H1 (cell line): ENCODE data around the gene CAMK2G.

Experiments used
- ATF3 ChIP-seq: IDR thresholded peaks from 2 replicates; pipeline ENCODE4 v1.6.1; 2011; ENCODE audit warnings: low read depth, mild to moderate bottlenecking, low read length; ENCODE audit not compliant: insufficient read depth
- CHD1 ChIP-seq: IDR thresholded peaks from 2 replicates; pipeline ENCODE4 v1.6.1; 2012; ENCODE audit warnings: low read depth, low read length, improper control_type of control experiment
- CREB1 ChIP-seq: IDR thresholded peaks from 2 replicates; pipeline ENCODE4 v1.6.1; 2012; ENCODE audit warnings: inconsistent platforms
- CTCF ChIP-seq, 3 experiments: IDR thresholded peaks; 1 replicate in 2 of 3; 2 replicates in 1 of 3; pipeline versions ENCODE4 v1.5.1 to v1.6.1; 2011; ENCODE audit warnings: low read length in 3 of 3, mild to moderate bottlenecking in 3 of 3, inconsistent platforms in 2 of 3, low read depth in 1 of 3, moderate library complexity in 1 of 3; ENCODE audit not compliant: insufficient read depth in 1 of 3; ENCODE audit errors: control extremely low read depth in 1 of 3
- EZH2 ChIP-seq: fragments of 200-600 bp; sonication (generic); IDR thresholded peaks from 2 replicates; pipeline ENCODE4 v1.7.1; 2012; ENCODE audit warnings: low read depth, mild to moderate bottlenecking, moderate library complexity, low read length, inconsistent platforms; ENCODE audit not compliant: severe bottlenecking
- HDAC6 ChIP-seq: IDR thresholded peaks from one replicate; pipeline ENCODE4 v1.7.1; 2012; ENCODE audit warnings: low read depth, mild to moderate bottlenecking, inconsistent platforms, low read length, moderate library complexity
- NANOG ChIP-seq: IDR thresholded peaks from 2 replicates; pipeline ENCODE4 v1.6.1; 2011; ENCODE audit warnings: low read length, low read depth, mild to moderate bottlenecking, inconsistent platforms; ENCODE audit not compliant: insufficient read depth, poor library complexity, severe bottlenecking
- PHF8 ChIP-seq: fragments of 200-600 bp; sonication (generic); conservative IDR thresholded peaks from 2 replicates; pipeline ENCODE4 v1.7.1; 2012; ENCODE audit warnings: low read depth, mild to moderate bottlenecking, inconsistent platforms, low read length, moderate library complexity
- POLR2A ChIP-seq, 2 experiments: IDR thresholded peaks; 1 replicate in 1 of 2; 2 replicates in 1 of 2; pipeline ENCODE4 v1.6.1; 2011; ENCODE audit warnings: low read depth in 2 of 2, low read length in 2 of 2, mild to moderate bottlenecking in 2 of 2; ENCODE audit errors: control extremely low read depth in 1 of 2
- POLR2AphosphoS5 ChIP-seq: IDR thresholded peaks from 2 replicates; pipeline ENCODE4 v1.6.1; 2011; ENCODE audit warnings: low read depth, low read length
- SIN3A ChIP-seq, 2 experiments: IDR thresholded peaks in 1 of 2; conservative IDR thresholded peaks in 1 of 2; 2 replicates each; pipeline ENCODE4 v1.6.1; 2011 to 2012; ENCODE audit warnings: low read length in 2 of 2, improper control_type of control experiment in 1 of 2, low read depth in 1 of 2, mild to moderate bottlenecking in 1 of 2
- USF2 ChIP-seq: IDR thresholded peaks from 2 replicates; pipeline ENCODE4 v1.6.1; 2011; ENCODE audit warnings: low read length, improper control_type of control experiment
- ZNF274 ChIP-seq: IDR thresholded peaks from 2 replicates; pipeline ENCODE4 v1.7.0; 2012; ENCODE audit warnings: low read length, borderline replicate concordance; ENCODE audit errors: extremely low read depth

GRCh38 chr10:73802276-73802991, 71.9 kb downstream of the CAMK2G start:
- no peak for TF ChIP-seq POLR2AphosphoS5
- TF ChIP-seq EZH2: no peak
- no peak for TF ChIP-seq HDAC6
- no peak for TF ChIP-seq CTCF (IDR thresholded peaks at IDR 0.05; ENCODE audit: control extremely low read depth in 1 of 3, insufficient read depth in 1 of 3, low read depth in 1 of 3, low read length in 3 of 3)
- TF ChIP-seq ATF3: no peak
- no peak for TF ChIP-seq CREB1
- no peak for TF ChIP-seq POLR2A (IDR thresholded peaks at IDR 0.05; ENCODE audit: control extremely low read depth in 1 of 2, low read depth in 2 of 2, low read length in 2 of 2)
- no peak for TF ChIP-seq USF2
- no peak for TF ChIP-seq ZNF274
- no peak for TF ChIP-seq NANOG
- no peak for TF ChIP-seq SIN3A (conservative IDR thresholded peaks at IDR 0.05 in 1 of 2, IDR thresholded peaks at IDR 0.05 in 1 of 2; ENCODE audit: low read depth in 1 of 2, low read length in 2 of 2)
- TF ChIP-seq PHF8: no peak
- TF ChIP-seq CHD1: no peak
